Measurements from ENCODE around the gene P4HA2. TPM values are rescaled to one million over a fixed set of nuclear protein-coding genes. Genes with fewer than 3 reads are reported as not detected.

The P4HA2 gene
- polyA plus RNA-seq, 1 of the 3 experiments (the other 2 are of a cell fraction): 67.2 TPM

- H2AFZ ChIP-seq (ENCODE audit: low read depth): no peak overlapping the region
- H3K9ac ChIP-seq: no peak overlapping the region
- DNase-seq: no peak
- peaks cover 6 to 27% of the 10 kb centered on the region in 2 experiments for H3K36me3 ChIP-seq (replicated peaks in 1 of 2; ENCODE audit: control insufficient read depth in 1 of 2, insufficient read depth in 2 of 2, low read length in 1 of 2)
- no peak overlapping the region; a peak in 1 of 4 replicates for H3K27ac ChIP-seq (ENCODE audit: low read depth in 2 of 2, low read length in 1 of 2)
- ChIA-PET CTCF (interaction anchor here (0.7 to 2.5 kb wide), 26 partner anchors 9 to 235 kb away, joined by 3 to 23 read pairs (median 4); partner anchors contain the start of genes P4HA2, PDLIM4, SLC22A4 and SLC22A5), POLR2A (interaction anchor here (0.6 kb wide), 1 partner anchor 1933 kb away, joined by 3 read pairs; no protein-coding TSS in a partner anchor)
- H3K4me2 ChIP-seq: no peak overlapping the region
- no peaks in the 10 kb centered on the region for H3K27me3 ChIP-seq (ENCODE audit: insufficient read depth)
- H3K9me3 ChIP-seq: no peaks in the 10 kb centered on the region
- 96% methylated on average over 43 of the region's 77 CpGs for WGBS (ENCODE audit: low lambda C conversion rate)
- no peak overlapping the region for H3K4me3 ChIP-seq (ENCODE audit: low read depth in 2 of 2, low read length in 1 of 2)
- H4K20me1 ChIP-seq (ENCODE audit: insufficient read depth): no peaks in the 10 kb centered on the region
- H3K4me1 ChIP-seq (ENCODE audit: control insufficient read depth in 1 of 2, insufficient read depth in 2 of 2, low read depth in 1 of 2, low read length in 1 of 2): peaks cover 18 to 39% of the 10 kb centered on the region in 2 experiments
- peaks cover 8% of the 10 kb centered on the region for H3F3A ChIP-seq (replicated peaks; ENCODE audit: insufficient read depth)
- H3K79me2 ChIP-seq (ENCODE audit: insufficient read depth): no peaks in the 10 kb centered on the region
- no peaks in the 10 kb centered on the region for H3K9me2 ChIP-seq
- TF ChIP-seq RXRA (IDR thresholded peaks at IDR 0.05; ENCODE audit: borderline replicate concordance, low read depth) (no peak), MAX (IDR thresholded peaks at IDR 0.05; ENCODE audit: low read depth) (no peak), TEAD4 (IDR thresholded peaks at IDR 0.05; ENCODE audit: borderline replicate concordance, insufficient read depth) (no peak), EZH2phosphoT487 (IDR thresholded peaks at IDR 0.05; ENCODE audit: borderline replicate concordance, low read depth) (no peak), CHD2 (IDR thresholded peaks at IDR 0.05; ENCODE audit: low read length, partially characterized antibody) (no peak), SMC3 (IDR thresholded peaks at IDR 0.05; ENCODE audit: low read depth, low read length) (no peak), SIN3A (IDR thresholded peaks at IDR 0.05; ENCODE audit: borderline replicate concordance, low read depth, low read length) (no peak), USF2 (IDR thresholded peaks at IDR 0.05; ENCODE audit: borderline replicate concordance, low read depth, low read length) (no peak), PBX3 (IDR thresholded peaks at IDR 0.05) (no peak)
These were observed 43.9 kb upstream of the P4HA2 start for GRCh38 chr5:132271251-132272246.

GRCh38 chr5:132270706-132271105 lies 43.1 kb upstream of the P4HA2 start:
- no peaks in the 10 kb centered on the region for H3K27me3 ChIP-seq (ENCODE audit: insufficient read depth)
- POLR2A ChIA-PET: no interaction called here
- TF ChIP-seq ELF1 (IDR thresholded peaks at IDR 0.05): no peak
- no peak for TF ChIP-seq CTCF (IDR thresholded peaks at IDR 0.05)
- TF ChIP-seq MAX (IDR thresholded peaks at IDR 0.05; ENCODE audit: low read depth): no peak
- no peak for TF ChIP-seq RFX5 (IDR thresholded peaks at IDR 0.05; ENCODE audit: low read length)
- TF ChIP-seq SIN3A (IDR thresholded peaks at IDR 0.05; ENCODE audit: borderline replicate concordance, low read depth, low read length): no peak
- no peak for TF ChIP-seq MEF2A (IDR thresholded peaks at IDR 0.05; ENCODE audit: borderline replicate concordance, low read depth)
- no peak for TF ChIP-seq NFIC (IDR thresholded peaks at IDR 0.05; ENCODE audit: borderline replicate concordance)
- TF ChIP-seq EZH2phosphoT487 (IDR thresholded peaks at IDR 0.05; ENCODE audit: borderline replicate concordance, low read depth): no peak
- no peak for TF ChIP-seq ZBTB33 (IDR thresholded peaks at IDR 0.05; ENCODE audit: borderline replicate concordance, low read depth)

More at GRCh38 chr5:132270706-132271105, 43.1 kb upstream of the P4HA2 start:
- no peaks in the 10 kb centered on the region for H3K9me3 ChIP-seq
- no peak overlapping the region for H3K4me2 ChIP-seq
- H3K79me2 ChIP-seq (ENCODE audit: insufficient read depth): no peaks in the 10 kb centered on the region
- no peak overlapping the region for H3K4me3 ChIP-seq (ENCODE audit: low read depth in 2 of 2, low read length in 1 of 2)
- peaks cover 8% of the 10 kb centered on the region for H3F3A ChIP-seq (replicated peaks; ENCODE audit: insufficient read depth)
- H3K4me1 ChIP-seq (ENCODE audit: control insufficient read depth in 1 of 2, insufficient read depth in 2 of 2, low read depth in 1 of 2, low read length in 1 of 2): peaks cover 25 to 47% of the 10 kb centered on the region in 2 experiments
- 92% methylated on average over 4 of the region's 6 CpGs for WGBS (ENCODE audit: low lambda C conversion rate)
- H4K20me1 ChIP-seq (ENCODE audit: insufficient read depth): no peaks in the 10 kb centered on the region
- no peak overlapping the region for H2AFZ ChIP-seq (ENCODE audit: low read depth)
- no peak overlapping the region for H3K9ac ChIP-seq
- H3K27ac ChIP-seq (ENCODE audit: low read depth in 2 of 2, low read length in 1 of 2): no peak overlapping the region; a peak in 1 of 4 replicates
- peaks cover 6 to 29% of the 10 kb centered on the region in 2 experiments for H3K36me3 ChIP-seq (replicated peaks in 1 of 2; ENCODE audit: control insufficient read depth in 1 of 2, insufficient read depth in 2 of 2, low read length in 1 of 2)
- no peak for DNase-seq
- CTCF ChIA-PET: interaction anchor here (0.7 kb wide), 1 partner anchor 10 kb away, joined by 3 read pairs; no protein-coding TSS in a partner anchor
- H3K9me2 ChIP-seq: no peaks in the 10 kb centered on the region

All from SK-N-SH (cell line).